ENCODE data around the gene ZYG11B. TPM values are rescaled to one million over a fixed set of nuclear protein-coding genes. Genes with fewer than 3 reads are reported as not detected.
"Not testable (repeated sequence)": the region's sequence is repeated elsewhere in the genome, so short reads cannot be mapped to it uniquely, and the experiment has no call there.

Gene ZYG11B
- total RNA-seq, 1 donor from 2014 or later = 172 TPM

GRCh38 chr1:52839175-52839574, 112.9 kb downstream of the ZYG11B start:
- DNase-seq (ENCODE audit: low spot score in 2 of 2); FAIRE-seq: not testable (repeated sequence)

DNA sequence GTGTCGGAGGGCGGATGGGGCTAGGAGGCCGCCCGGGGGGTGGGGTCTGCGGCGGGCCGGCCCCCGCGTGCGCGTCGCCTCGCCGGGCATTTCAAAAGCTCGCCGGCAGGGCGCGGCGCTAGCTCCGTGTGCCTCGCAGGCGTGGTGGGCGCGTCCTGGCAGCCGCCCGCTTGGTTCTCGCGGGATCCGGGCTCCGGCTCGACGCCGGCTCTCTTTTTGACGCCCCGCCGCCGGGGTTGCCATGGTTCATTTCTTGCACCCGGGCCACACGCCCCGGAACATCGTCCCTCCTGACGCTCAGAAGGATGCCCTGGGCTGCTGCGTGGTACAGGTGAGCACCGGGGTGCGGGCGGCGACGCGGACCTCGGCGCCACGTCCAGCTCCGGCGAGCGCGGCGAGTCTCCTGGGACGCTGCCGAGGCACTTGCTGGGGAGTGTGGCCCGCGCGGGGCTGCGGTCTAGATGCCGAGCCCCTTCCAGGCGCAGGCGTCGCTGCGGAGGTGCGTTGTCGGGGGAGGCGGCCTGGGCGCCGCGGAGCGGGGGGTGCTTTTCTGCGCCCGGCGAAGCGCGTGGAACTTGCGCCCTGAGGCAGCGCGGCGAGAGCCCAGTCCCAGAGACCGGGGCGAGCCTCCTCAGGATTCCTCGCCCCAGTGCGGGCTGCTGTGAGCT, 116.5 kb downstream of the ZYG11B start, which contains the start of gene ZYG11A:
Gene ZYG11A (plus strand): TSS at position 118 of the 668 bp plus-strand sequence. CDS start 124 bp downstream, at position 242.
- DNase-seq (ENCODE audit: low spot score in 2 of 2) (peak; percentile 30 to 49), FAIRE-seq (no peak)

GRCh38 chr1:52845119-52845518, 118.9 kb downstream of the ZYG11B start:
- DNase-seq (ENCODE audit: low spot score in 2 of 2); FAIRE-seq: not testable (repeated sequence)

DNA sequence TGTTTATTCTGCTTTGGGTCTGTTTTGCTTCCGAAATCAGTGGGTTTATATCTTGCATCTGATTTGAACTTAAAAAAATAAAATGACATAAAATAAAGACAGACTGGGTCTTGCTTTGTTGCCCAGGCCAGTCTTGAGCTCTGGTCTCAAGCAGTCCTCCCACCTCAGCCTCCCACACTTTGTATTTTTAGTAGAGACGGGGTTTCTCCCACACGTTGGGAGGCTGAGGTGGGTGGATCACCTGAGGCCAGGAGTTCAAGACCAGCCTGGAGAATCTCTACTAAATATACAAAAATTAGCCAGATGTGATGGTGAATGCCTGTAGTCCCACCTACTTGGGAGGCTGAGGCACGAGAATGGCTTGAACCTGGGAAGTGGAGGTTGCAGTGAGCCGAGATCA, 122.2 kb downstream of the ZYG11B start:
- no peak for FAIRE-seq

GRCh38 chr1:52850951-52851350, 124.7 kb downstream of the ZYG11B start:
- DNase-seq (ENCODE audit: low spot score in 2 of 2) = no peak
- FAIRE-seq = no peak

More for the DNA sequence above, 122.2 kb downstream of the ZYG11B start:
- no peak for DNase-seq (ENCODE audit: low spot score in 2 of 2)

- no peak for FAIRE-seq
- no peak for DNase-seq (ENCODE audit: low spot score in 2 of 2)
Observed at GRCh38 chr1:52852854-52853253, 126.6 kb downstream of the ZYG11B start.

GRCh38 chr1:52855584-52855983, 129.3 kb downstream of the ZYG11B start:
- no peak for FAIRE-seq

DNA sequence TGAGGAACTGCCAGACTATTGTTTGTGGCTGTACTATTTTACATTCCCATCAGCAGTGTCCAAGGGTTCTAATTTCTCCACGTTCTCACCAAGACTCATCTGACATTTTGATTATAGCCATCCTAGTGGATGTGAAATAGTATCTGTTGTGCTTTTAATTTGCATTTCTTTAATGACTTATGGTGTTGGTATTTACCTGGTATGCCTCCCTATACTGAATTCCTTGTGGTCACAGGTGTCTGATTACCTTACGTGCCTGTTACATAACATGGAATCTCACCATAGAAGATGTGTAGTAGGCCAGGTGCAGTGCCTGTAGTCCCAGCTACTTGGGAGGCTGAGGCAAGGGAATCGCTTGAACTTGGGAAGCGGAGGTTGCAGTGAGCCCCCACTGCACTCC, 129.8 kb downstream of the ZYG11B start:
- FAIRE-seq = no peak
- no peak for DNase-seq (ENCODE audit: low spot score in 2 of 2)

More at GRCh38 chr1:52855584-52855983, 129.3 kb downstream of the ZYG11B start:
- no peak for DNase-seq (ENCODE audit: low spot score in 2 of 2)

DNA sequence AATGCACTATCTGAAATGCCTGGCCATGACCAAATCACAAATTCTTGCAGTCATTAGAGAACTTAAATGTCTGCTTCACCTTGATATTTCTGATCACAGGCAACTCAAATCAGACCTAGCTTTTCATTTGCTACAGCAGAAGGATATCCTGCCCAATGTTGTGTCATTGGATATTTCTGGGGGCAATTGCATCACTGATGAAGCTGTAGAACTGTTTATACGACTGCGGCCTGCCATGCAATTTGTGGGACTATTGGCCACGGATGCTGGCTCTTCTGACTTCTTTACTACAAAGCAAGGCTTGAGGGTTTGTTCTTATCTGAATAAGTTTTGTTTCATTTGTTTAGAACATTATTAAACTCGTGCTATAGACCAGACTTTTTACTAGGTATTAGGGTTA, 131.2 kb downstream of the ZYG11B start:
- DNase-seq (ENCODE audit: low spot score in 2 of 2) = no peak
- no peak for FAIRE-seq

DNA sequence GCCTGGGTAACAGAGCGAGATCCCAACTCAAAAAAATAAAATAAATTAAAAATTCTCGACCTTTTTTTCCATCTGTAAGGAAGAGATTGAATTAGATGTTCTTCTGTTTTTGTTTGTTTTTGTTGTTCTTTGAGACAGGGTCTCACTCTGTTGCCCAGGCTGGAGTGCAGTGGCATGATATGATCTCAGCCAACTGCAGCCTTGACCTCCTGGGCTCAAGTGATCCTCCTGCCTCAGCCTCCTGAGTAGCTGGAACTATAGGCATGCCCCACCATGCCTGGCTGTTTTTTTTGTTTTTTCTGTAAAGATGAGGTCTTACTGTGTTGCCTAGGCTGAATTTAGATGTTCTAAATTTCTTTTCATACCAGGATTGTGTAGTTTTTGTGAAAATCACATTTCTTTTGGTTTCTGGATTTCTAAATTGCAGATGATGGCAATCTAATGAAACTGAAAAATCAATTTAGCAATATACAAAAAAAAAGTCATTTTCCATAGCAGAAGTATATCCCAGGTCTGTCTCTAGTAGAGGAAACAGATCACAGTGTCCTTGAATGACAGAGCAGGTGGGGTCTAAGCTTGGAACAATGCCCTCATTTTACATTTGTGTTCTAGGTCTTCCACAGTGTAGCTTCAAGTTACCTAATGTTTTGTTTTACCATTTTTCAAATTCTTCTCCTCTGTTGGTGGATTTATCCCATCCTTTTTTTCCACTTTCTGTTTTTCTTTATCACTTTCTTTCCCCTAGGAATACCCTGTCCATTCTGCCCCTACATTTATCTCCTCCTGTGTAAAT, 136.6 kb downstream of the ZYG11B start:
- FAIRE-seq (no peak), DNase-seq (ENCODE audit: low spot score in 2 of 2) (no peak)

- FAIRE-seq = no peak
- no peak for DNase-seq (ENCODE audit: low spot score in 2 of 2)
Observed at GRCh38 chr1:52867087-52867863, 141.0 kb downstream of the ZYG11B start.

DNA sequence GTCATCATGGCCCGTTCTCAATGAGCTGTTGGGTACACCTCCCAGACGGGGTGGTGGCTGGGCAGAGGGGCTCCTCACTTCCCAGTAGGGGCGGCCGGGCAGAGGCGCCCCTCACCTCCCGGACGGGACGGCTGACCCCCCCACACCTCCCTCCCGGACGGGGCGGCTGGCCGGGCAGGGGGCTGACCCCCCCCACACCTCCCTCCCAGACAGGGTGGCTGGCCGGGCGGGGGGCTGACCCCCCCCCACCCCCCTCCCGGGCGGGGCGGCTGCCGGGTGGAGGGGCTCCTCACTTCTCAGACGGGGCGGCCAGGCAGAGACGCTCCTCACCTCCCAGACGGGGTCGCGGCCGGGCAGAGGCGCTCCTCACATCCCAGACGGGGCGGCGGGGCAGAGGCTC, 143.5 kb downstream of the ZYG11B start:
- not testable (repeated sequence) for FAIRE-seq; DNase-seq (ENCODE audit: low spot score in 2 of 2)

DNA sequence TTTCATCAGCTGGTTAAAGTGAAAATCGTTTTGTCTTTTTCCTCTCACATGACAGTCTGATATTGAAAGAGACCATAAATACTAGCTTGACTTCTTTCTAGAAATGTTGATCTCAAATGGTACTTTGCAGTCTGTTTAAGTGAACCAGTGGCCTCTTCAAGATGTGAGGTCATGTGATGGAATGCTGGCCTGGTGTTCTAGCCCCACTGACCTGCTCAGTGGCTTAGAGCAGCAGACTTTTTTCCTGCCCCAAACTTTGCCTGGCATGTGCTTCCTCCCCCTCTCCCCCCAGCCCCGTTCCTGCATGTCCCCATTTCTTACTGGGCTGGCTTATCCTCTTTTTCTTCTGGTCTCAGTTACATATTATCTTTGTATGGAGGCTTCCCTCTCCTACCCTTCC, 150.6 kb downstream of the ZYG11B start:
- DNase-seq (ENCODE audit: low spot score in 2 of 2) = no peak

More for the DNA sequence above, 150.6 kb downstream of the ZYG11B start:
- no peak for FAIRE-seq

Small RNA genes within 50 kb of the gene (small RNA-seq; reads per million reads assigned to genes)
- gene RN7SL62P = not detected
- gene RNU2-30P = 0.23 reads per million
- not detected for gene RNU6-969P

Other genes starting within 250 kb of the ZYG11B start
- gene TUT4, start 173.4 kb upstream of the ZYG11B start, total RNA-seq = 130 TPM
- 29.3 TPM for gene GPX7, start 124.1 kb upstream of the ZYG11B start, total RNA-seq
- not detected for gene SHISAL2A, start 93.3 kb upstream of the ZYG11B start, total RNA-seq
- gene COA7, start 28.1 kb upstream of the ZYG11B start, total RNA-seq = 27.3 TPM
- 0.41 TPM for gene ZYG11A, start 116.3 kb downstream of the ZYG11B start, total RNA-seq
- 4.1 TPM for gene ECHDC2, start 195.3 kb downstream of the ZYG11B start, total RNA-seq
- 57.5 TPM for gene SCP2, start 200.8 kb downstream of the ZYG11B start, total RNA-seq

Measured in frontal cortex (tissue), 4 donors.